Measurements from ENCODE around the gene EIF3B.
A peak's percentile ranks its signal among the peaks of the same experiment; 100 is the strongest.
"Not testable (repeated sequence)": the region's sequence is repeated elsewhere in the genome, so short reads cannot be mapped to it uniquely, and the experiment has no call there.

Gene EIF3B

GRCh38 chr7:2390020-2390816 lies 35.6 kb downstream of the EIF3B start:
- DNase-seq = peak; percentile 45 to 96 (median 72)
- intact Hi-C loops (cut with DNase I) = not testable (repeated sequence)

- DNase-seq = peak in 1 of 10 donors; percentile 51
- intact Hi-C loops (cut with DNase I) = no loop called here
Observed at GRCh38 chr7:2393706-2394105, 39.1 kb downstream of the EIF3B start.

- DNase-seq = peak in 1 of 10 donors; percentile 73
- intact Hi-C loops (cut with DNase I) = no loop called here
Observed at GRCh38 chr7:2394566-2395082, 40.0 kb downstream of the EIF3B start.

GRCh38 chr7:2398506-2398905 lies 43.9 kb downstream of the EIF3B start:
- no peak for DNase-seq
- intact Hi-C loops (cut with DNase I) = no loop called here

- intact Hi-C loops (cut with DNase I) = no loop called here
- DNase-seq = peak in 7 of 10 donors; percentile 52 to 85 (median 62)
Observed at GRCh38 chr7:2399848-2400587, 45.4 kb downstream of the EIF3B start.

- peak in 1 of 10 donors; percentile 51 for DNase-seq
- intact Hi-C loops (cut with DNase I) = no loop called here
Observed at GRCh38 chr7:2402687-2403013, 48.0 kb downstream of the EIF3B start.

GRCh38 chr7:2403014-2403717 lies 48.5 kb downstream of the EIF3B start, which contains the start of gene CHST12:
CHST12 (plus strand) TSS chr7:2403611; CDS start chr7:2432640, 29,029 bp downstream.
- intact Hi-C loops (cut with DNase I) = no loop called here
- DNase-seq = peak; percentile 89 to 99 (median 94)

- DNase-seq = peak; percentile 22 to 91 (median 44)
- intact Hi-C loops (cut with DNase I) = loop anchor here (2.0 kb wide), 1 partner anchor 49 kb away; the partner anchor contains the start of gene EIF3B
Observed at GRCh38 chr7:2403718-2404648, 49.4 kb downstream of the EIF3B start.

GRCh38 chr7:2404714-2405119 lies 50.1 kb downstream of the EIF3B start:
- DNase-seq = peak in 1 of 10 donors; percentile 53
- intact Hi-C loops (cut with DNase I) = loop anchor here (2.0 kb wide), 1 partner anchor 50 kb away; the partner anchor contains the start of gene EIF3B

- no peak for DNase-seq
- intact Hi-C loops (cut with DNase I) = loop anchor here (2.0 kb wide), 1 partner anchor 50 kb away; the partner anchor contains the start of gene EIF3B
Observed at GRCh38 chr7:2405201-2405600, 50.6 kb downstream of the EIF3B start.

GRCh38 chr7:2405601-2406345 lies 51.1 kb downstream of the EIF3B start:
- intact Hi-C loops (cut with DNase I) = loop anchor here (2.0 kb wide), 1 partner anchor 51 kb away; the partner anchor contains the start of gene EIF3B
- peak in 1 of 10 donors; percentile 67 for DNase-seq

GRCh38 chr7:2409745-2410414 lies 55.3 kb downstream of the EIF3B start:
- intact Hi-C loops (cut with DNase I) = no loop called here

GRCh38 chr7:2411049-2411448 lies 56.4 kb downstream of the EIF3B start:
- DNase-seq = peak in 1 of 10 donors; percentile 19
- intact Hi-C loops (cut with DNase I) = no loop called here

More at GRCh38 chr7:2409745-2410414, 55.3 kb downstream of the EIF3B start:
- no peak for DNase-seq

GRCh38 chr7:2411815-2412586 lies 57.4 kb downstream of the EIF3B start:
- DNase-seq = peak in 1 of 10 donors; percentile 6
- intact Hi-C loops (cut with DNase I) = no loop called here

- peak in 1 of 10 donors; percentile 20 for DNase-seq
- intact Hi-C loops (cut with DNase I) = no loop called here
Observed at GRCh38 chr7:2412587-2413201, 58.1 kb downstream of the EIF3B start.

- intact Hi-C loops (cut with DNase I) = no loop called here
- DNase-seq = peak in 1 of 10 donors; percentile 14
Observed at GRCh38 chr7:2416063-2416462, 61.4 kb downstream of the EIF3B start.

GRCh38 chr7:2416650-2417049 lies 62.0 kb downstream of the EIF3B start:
- DNase-seq = no peak
- intact Hi-C loops (cut with DNase I) = no loop called here

All from posterior cingulate gyrus (tissue), 11 donors.